ENCODE results near the gene RADIL. TPM values are rescaled to one million over a fixed set of nuclear protein-coding genes. Genes with fewer than 3 reads are reported as not detected.

Gene RADIL
- total RNA-seq, 4 donors from 2014 or later, result 0.80 to 6.2 (median 1.7) TPM

- H3K27ac ChIP-seq, result no peak overlapping the region
- WGBS, 2 donors (ENCODE audit: low coverage in 1 of 2), result 89% methylated on average over 12 of the region's 17 CpGs; no CpG with 5 or more reads in 1 of the 2 donors
- H3K27me3 ChIP-seq, result no peaks in the 10 kb centered on the region
- no peaks in the 10 kb centered on the region for H3K36me3 ChIP-seq
- DNase-seq, result no peak
- H3K4me1 ChIP-seq, result no peaks in the 10 kb centered on the region
- TF ChIP-seq CTCF (IDR thresholded peaks at IDR 0.05) (no peak), EP300 (IDR thresholded peaks at IDR 0.05; ENCODE audit: low read depth) (no peak), POLR2AphosphoS5 (IDR thresholded peaks at IDR 0.05) (no peak), POLR2A (IDR thresholded peaks at IDR 0.05) (no peak)
- H3K9me3 ChIP-seq, result no peaks in the 10 kb centered on the region
- in situ Hi-C loops (cut with MboI; ENCODE audit: low pct_ligation_motif_present in 1 of 4, low pct_unique_long_range_greater_than_20kb in 1 of 4, low sequenced_read_pairs in 3 of 4) (loop anchor here in 3 of 4 donors (25.0 kb wide), 1 partner anchor 258 kb away; no protein-coding TSS in a partner anchor), intact Hi-C loops (cut with DNase I; ENCODE audit: low total_unique reads) (loop anchor here (10.0 kb wide), 1 partner anchor 486 kb away; no protein-coding TSS in a partner anchor)
- no peak overlapping the region for H3K4me3 ChIP-seq
These were observed 54.7 kb downstream of the RADIL start for GRCh38 chr7:4828720-4829383.

GRCh38 chr7:4825081-4825480 is 58.4 kb downstream of the RADIL start:
- no peak for TF ChIP-seq CTCF (IDR thresholded peaks at IDR 0.05)
- no peak for TF ChIP-seq POLR2AphosphoS5 (IDR thresholded peaks at IDR 0.05)
- H3K4me3 ChIP-seq, result no peak overlapping the region
- H3K4me1 ChIP-seq, result no peaks in the 10 kb centered on the region
- DNase-seq, result no peak
- in situ Hi-C loops (cut with MboI; ENCODE audit: low pct_ligation_motif_present in 1 of 4, low pct_unique_long_range_greater_than_20kb in 1 of 4, low sequenced_read_pairs in 3 of 4) (loop anchor here in 3 of 4 donors (25.0 kb wide), 1 partner anchor 262 kb away; no protein-coding TSS in a partner anchor), intact Hi-C loops (cut with DNase I; ENCODE audit: low total_unique reads) (loop anchor here (10.0 kb wide), 1 partner anchor 490 kb away; no protein-coding TSS in a partner anchor)
- H3K36me3 ChIP-seq, result no peaks in the 10 kb centered on the region
- H3K27ac ChIP-seq, result no peak overlapping the region
- H3K27me3 ChIP-seq, result no peaks in the 10 kb centered on the region
- no peaks in the 10 kb centered on the region for H3K9me3 ChIP-seq
- WGBS, 2 donors (ENCODE audit: low coverage in 1 of 2), result 86% methylated on average over 15 of the region's 15 CpGs; no CpG with 5 or more reads in 1 of the 2 donors

GRCh38 chr7:4824120-4824775 is 59.3 kb downstream of the RADIL start:
- H3K4me3 ChIP-seq, result no peak overlapping the region
- H3K27ac ChIP-seq, result no peak overlapping the region
- no peaks in the 10 kb centered on the region for H3K27me3 ChIP-seq
- WGBS, 2 donors (ENCODE audit: low coverage in 1 of 2), result 80% methylated on average over 20 of the region's 20 CpGs; no CpG with 5 or more reads in 1 of the 2 donors
- intact Hi-C loops (cut with DNase I; ENCODE audit: low total_unique reads) (loop anchor here (5.0 to 10.0 kb wide), 2 partner anchors 63 to 491 kb away; no protein-coding TSS in a partner anchor), in situ Hi-C loops (cut with MboI; ENCODE audit: low pct_ligation_motif_present in 1 of 4, low pct_unique_long_range_greater_than_20kb in 1 of 4, low sequenced_read_pairs in 3 of 4) (no loop called here)
- no peaks in the 10 kb centered on the region for H3K4me1 ChIP-seq
- TF ChIP-seq POLR2A (IDR thresholded peaks at IDR 0.05) (no peak), CTCF (IDR thresholded peaks at IDR 0.05) (no peak)
- DNase-seq, result no peak
- H3K9me3 ChIP-seq, result no peaks in the 10 kb centered on the region
- no peaks in the 10 kb centered on the region for H3K36me3 ChIP-seq

GRCh38 chr7:4823441-4824119 is 59.9 kb downstream of the RADIL start:
- no peaks in the 10 kb centered on the region for H3K27me3 ChIP-seq
- intact Hi-C loops (cut with DNase I; ENCODE audit: low total_unique reads), result loop anchor here (5.0 to 10.0 kb wide), 2 partner anchors 64 to 491 kb away; no protein-coding TSS in a partner anchor
- in situ Hi-C loops (cut with MboI; ENCODE audit: low pct_ligation_motif_present in 1 of 4, low pct_unique_long_range_greater_than_20kb in 1 of 4, low sequenced_read_pairs in 3 of 4), result no loop called here

More at GRCh38 chr7:4823441-4824119, 59.9 kb downstream of the RADIL start:
- 77% methylated on average over 13 of the region's 14 CpGs; no CpG with 5 or more reads in 1 of the 2 donors for WGBS, 2 donors (ENCODE audit: low coverage in 1 of 2)
- Histone ChIP-seq H3K36me3 (no peaks in the 10 kb centered on the region), H3K27ac (no peak overlapping the region), H3K9me3 (no peaks in the 10 kb centered on the region), H3K4me3 (no peak overlapping the region), H3K4me1 (no peaks in the 10 kb centered on the region)
- TF ChIP-seq EP300 (IDR thresholded peaks at IDR 0.05; ENCODE audit: low read depth), result no peak
- TF ChIP-seq POLR2A (IDR thresholded peaks at IDR 0.05), result no peak
- no peak for TF ChIP-seq POLR2AphosphoS5 (IDR thresholded peaks at IDR 0.05)
- no peak for TF ChIP-seq CTCF (IDR thresholded peaks at IDR 0.05)
- DNase-seq, result no peak
